GM21576 (cell line): ENCODE data around the gene U2AF2.

ENCODE experiments used
- ATAC-seq: cut with Tn5 transposase; IDR thresholded peaks from one replicate; pipeline ENCODE4 v1.9.1; 2021; ENCODE audit warnings: mild to moderate bottlenecking, moderate library complexity; ENCODE audit not compliant: unreplicated experiment

The U2AF2 gene

DNA sequence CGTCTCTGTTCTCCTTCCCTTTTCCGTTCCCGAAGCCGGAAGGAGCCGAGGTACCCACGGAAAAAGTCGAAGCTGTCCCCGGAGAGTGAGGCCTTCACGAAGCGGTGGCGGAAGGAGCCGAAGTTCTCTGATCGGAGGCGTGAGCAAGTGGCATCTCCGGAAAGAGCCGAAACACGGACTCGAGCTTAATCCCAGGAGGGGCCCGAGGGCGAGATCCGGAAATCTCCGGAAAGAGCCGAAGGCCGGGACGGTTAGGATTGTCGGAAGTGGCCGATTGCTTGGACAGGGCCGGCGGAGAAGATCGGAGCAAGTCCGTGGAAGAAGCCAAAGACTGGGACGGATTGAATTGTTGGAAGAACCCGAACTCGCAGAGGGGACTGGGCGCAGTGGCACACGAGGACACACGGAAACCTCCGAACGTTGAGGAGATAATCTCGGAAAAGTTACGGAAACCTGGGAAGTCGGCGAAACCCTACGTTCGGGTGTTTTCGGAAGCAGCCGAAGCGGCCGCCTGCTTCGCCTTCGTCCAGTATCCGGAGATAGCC is 440 bp upstream of the U2AF2 start:
- peak; percentile 49 for ATAC-seq

DNA sequence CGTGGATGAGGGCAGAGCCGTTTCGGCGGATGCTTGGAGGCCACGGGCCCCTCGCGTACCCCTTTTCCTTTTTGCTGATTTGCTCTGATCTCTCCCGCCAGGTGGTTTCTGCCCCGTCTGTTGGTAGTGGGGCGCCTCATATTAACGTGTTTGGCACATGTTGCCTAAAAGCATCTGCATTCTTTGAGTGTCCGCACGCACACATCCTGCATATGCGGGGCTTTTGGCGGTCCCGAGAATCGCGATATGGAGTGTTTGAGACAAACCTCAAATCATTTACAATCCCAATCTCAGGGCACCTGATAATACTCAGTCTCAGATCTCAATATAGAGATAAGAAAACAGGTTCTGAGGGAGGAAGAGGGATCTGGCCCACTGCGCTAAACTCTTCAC is 809 bp downstream of the U2AF2 start:
- no peak for ATAC-seq

DNA sequence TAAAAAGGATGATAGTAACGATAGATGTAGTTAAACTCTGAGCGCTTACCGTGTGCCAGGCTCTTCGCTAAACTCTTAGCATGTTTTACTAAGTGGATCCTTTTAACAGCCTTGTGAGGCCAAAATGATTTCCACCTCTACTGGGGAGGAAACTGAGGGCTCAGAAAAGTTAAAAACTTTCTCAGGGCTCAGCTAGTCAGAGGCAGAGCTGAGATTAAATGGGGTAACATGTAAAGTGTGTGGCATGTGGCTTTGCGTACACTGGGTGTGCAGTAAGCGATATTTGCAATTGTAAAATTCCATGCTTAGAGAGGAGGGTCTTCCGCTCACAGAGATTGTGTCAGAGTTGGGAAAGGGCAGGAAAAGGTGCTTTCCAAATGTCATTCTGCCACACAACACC is 1.7 kb downstream of the U2AF2 start:
- no peak for ATAC-seq

DNA sequence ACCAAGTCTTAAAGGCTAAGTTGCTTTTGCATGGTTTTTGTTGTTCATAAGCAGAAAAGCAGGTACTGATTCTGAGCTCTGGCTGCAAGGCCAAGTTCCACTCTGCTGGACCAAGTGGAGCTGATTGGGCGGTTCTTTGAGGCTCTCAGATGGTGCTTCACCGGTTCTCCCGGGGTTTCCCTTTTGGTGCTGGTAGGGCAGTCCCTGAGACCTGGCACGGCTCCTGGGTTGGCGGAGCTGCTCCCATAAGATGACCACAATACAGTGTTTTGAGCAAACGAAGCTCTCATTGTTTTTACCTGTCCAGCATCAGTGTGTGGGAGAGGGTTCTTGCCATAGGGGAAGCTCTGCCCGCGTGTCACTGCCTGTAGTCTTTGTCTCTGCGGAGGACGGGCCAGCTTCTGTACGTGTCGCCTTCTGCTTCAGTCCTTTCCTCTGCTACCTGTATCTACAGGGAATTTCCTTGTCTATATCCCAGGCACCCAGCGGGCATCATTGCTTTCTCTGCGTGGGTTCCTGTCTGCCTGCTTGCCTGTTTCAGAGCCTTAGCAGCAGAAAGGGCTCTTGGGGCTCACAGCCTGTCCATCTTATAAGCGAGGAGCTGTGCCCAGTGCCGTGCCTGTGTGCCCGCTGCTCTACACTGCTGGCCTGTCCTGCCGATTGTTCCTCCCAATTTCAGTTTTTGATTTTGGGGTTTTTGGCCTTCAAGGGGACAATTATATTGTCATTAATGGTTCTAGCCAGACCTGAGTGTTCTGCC is 2.3 kb downstream of the U2AF2 start:
- ATAC-seq: no peak

DNA sequence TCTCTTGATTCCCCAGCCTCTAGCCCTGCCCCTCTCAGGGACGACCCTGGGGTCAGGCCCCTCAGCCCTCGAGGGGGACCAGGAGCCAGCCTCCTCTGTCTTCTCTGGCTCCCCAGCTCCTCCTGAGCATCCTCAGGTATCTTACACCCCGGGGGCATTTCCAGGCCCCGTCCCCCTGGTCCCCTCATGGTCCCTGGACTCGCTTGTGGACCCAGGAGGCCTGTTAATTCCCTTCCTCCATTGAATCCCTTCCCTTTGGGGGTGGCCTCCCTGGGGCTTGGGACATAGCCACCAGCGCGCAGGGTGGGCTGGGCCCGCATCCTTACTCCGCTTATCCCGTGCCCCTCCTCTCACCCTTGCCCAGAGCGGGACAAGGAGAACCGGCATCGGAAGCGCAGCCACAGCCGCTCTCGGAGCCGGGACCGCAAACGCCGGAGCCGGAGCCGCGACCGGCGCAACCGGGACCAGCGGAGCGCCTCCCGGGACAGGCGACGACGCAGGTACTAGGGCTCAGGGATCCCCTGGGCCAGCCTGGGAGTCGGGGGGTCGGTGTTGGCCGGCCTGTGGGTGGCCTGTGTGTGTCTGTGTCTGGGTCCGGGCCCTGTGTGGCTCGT is 4.1 kb downstream of the U2AF2 start:
- ATAC-seq: no peak

DNA sequence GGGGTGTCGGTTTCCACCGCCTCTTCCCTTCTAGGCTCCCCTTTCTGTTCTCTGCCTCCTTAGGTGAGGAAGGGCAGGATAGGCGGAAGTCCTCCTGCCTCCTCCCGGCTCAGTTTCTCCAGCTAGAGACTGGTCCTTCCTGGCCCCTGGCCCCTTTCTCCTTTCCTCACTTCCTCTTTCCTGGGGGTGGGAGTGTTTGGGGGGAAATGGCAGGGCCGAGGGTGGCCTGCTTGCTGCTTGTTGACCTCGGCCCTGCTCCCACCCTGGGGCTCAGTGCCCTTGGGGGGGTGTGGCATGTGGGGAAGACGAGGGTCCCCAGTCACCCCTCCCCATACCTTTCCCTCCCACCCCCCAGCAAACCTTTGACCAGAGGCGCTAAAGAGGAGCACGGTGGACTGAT is 5.0 kb downstream of the U2AF2 start:
- no peak for ATAC-seq

DNA sequence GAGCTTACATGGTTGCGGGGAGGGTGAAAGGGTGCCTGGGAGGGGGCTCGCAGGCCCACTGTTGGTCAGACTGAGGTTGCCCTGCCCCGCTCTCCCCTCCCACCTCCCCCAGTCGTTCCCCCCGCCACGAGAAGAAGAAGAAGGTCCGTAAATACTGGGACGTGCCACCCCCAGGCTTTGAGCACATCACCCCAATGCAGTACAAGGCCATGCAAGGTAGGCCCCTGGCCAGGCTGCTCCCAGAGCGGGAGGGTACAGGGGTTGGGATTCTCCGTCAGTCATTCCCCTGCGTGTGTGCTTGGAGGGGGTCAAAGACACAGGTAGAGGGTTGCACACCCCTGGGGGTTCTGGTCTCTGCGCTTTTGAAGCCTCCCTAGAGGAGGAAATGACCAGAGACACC is 5.6 kb downstream of the U2AF2 start:
- ATAC-seq: no peak

DNA sequence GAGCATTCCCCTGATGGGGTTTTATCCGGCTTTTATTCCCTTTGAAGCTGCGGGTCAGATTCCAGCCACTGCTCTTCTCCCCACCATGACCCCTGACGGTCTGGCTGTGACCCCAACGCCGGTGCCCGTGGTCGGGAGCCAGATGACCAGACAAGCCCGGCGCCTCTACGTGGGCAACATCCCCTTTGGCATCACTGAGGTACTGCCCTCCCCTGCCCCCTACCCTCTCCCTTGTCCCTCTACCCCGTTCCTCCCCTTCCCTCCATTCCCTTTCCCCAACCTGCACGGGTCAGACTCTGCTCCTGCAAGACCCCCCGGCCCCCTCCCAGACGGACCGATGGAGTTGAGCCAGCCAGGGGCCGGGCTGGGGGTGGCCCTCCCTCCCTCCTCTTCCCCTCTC is 6.2 kb downstream of the U2AF2 start:
- ATAC-seq: no peak

DNA sequence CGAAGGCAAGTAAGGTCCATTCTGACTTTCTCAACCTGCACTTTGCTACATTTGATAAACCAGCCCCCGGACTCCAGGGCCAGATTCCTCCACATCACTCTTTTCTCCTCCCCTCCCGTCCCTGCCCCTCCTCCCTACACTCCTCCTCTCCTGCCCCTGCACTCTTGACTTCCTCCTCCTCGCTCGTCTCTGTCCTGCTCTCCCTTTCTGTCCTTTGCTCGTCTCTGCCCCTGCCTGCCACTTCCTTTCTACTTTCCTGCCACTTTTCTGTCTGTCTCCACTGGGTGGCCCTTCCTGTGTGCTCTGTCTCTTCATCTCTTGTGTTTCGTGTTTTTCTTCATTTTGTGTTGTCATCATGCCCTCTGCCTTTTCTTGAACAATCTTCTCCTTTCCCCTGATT is 7.0 kb downstream of the U2AF2 start:
- no peak for ATAC-seq

DNA sequence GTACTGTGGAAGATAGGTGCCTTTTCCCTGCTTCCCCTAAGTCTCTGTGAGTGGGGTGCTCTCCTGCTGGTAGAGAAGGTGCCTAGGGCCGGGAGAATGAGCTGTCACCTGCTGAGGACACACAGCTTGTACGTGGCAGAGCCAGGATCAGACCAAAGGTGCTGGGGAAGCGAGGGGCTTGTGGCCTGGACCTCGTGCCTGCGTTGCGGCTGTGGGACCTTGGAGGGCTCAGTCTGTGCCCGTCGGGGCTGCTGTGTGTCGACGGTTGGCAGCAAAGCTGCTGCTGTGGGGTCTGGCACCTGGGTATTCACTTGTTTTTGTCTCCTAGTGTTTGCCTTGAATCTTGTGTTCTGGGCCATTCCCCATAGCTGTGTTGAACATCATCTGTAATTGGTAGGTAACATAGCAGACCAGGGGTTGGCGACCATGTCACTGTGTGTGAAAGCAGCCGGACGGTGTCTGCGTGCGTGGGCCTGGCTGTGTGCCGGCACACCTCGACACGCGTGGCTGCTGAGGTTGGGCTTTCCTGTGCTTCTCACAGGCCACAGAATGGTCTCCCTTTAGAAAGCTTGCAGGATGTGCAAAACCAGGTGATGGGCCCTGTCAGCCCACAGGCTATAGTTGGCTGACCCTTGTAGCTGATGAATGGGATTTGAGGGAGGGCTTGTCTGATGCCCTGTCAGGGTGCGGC is 9.2 kb downstream of the U2AF2 start:
- ATAC-seq: no peak

DNA sequence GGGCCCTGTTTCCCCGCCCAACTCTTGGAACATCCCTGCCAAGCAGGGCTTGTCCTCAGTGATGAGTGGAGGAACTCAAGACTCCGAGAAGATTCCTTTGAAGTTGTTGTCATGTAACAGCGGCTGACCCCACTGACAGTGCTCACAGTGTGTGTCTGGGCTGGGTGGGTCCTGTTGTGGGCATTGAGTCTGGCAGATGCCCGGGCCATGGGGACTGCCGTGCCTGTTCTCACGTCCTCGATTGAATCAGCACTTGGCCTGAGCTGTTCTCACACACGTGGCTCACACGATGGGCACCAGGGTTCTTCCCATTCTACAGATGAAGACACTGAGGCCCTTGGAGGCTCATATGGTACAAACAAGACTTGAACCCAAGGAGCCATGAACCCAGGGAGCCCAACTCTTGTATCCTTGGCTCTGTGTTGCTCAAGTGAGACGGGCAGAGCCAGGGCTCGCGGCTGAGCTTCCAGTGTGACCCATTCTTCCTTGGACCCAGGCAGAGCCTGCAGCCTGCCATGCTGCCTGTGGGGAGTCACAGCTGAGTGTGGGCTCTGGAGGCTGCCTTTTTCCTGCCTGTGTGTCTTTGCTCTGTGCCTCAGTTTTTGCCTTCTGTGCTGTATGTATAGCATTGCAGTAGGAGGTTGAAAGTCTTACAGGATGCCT is 11.6 kb downstream of the U2AF2 start:
- ATAC-seq: no peak

DNA sequence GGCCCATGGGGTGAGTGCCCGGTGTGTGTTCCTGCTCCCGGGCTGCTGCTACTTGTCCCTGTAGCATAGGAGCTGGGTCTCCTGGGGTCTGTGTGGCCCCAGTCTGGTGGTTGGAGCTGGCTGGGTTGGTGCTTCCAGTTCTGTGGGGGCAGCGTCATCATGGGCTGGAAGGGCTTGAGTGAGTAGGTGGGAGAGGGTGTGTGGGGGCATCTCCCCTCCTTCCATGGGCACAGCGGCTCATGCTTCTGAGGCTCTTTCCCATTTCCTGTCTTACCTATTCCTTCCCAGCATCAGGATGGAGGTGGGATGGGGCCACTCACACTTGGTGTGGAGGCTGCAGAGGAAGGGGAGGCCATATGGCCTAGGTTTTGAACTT is 12.2 kb downstream of the U2AF2 start:
- no peak for ATAC-seq

DNA sequence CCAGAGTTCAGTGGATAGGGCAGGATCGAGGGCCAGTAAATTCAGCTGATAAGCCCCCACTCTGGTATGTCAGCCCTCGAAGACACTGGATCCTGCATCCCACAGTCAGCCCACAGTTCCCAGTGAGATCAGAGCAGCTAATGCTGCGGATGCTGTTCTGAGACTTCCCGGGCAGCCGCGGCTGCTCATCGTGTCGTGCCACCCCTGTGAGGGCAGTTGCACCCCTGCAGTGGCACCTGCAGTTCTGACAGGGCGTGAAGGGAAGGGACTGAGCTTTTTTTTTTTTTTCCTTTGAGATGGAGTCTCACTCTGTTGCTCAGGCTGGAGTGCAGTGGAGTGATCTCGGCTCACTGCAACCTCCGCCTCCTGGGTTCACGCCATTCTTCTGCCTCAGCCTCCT is 12.7 kb downstream of the U2AF2 start:
- no peak for ATAC-seq

DNA sequence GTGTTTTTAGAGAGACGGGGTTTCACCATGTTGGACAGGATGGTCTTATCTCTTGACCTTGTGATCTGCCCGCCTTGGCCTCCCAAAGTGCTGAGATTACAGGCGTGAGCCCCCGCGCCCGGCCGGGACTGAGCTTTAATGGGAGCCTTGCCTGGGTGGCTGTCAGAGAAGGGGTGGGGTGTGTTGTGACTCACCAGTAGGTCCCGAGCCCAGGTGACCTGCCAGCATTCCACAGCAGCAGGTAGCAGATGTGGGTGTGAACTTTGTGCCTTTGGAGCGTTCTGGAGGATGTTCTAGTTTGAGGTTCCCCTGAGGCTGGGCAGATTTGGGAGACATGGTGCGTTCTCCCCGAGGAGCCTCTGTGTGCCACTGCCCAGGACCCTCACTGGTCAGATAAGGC is 13.1 kb downstream of the U2AF2 start:
- ATAC-seq: no peak

DNA sequence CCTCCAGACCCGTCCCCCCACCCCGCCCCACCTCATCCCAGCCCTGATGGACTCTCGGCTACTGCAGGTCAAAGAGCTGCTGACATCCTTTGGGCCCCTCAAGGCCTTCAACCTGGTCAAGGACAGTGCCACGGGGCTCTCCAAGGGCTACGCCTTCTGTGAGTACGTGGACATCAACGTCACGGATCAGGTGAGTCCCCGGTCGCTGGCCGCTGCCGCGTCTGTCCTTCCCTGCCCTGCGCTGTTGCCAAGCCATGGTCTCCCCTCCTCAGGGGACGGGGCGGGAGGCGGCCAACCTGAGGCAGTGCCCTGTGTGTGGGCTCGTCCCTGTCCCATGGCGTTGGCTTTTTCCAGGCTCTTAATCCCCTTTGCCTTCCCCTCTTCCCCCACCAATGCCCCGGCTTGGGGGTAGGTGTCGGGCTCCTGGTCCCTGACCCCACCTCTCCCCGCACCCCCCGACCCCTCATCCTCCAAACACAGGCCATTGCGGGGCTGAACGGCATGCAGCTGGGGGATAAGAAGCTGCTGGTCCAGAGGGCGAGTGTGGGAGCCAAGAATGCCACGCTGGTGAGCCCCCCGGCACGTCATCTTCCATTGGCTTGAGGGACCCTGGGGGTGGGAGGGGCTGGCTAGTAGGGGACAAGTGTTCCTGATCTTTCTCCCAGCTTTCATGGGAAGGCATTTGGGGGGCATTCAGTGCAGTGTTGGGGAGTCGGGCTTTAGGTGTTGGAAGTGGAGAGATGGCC is 13.9 kb downstream of the U2AF2 start:
- no peak for ATAC-seq

DNA sequence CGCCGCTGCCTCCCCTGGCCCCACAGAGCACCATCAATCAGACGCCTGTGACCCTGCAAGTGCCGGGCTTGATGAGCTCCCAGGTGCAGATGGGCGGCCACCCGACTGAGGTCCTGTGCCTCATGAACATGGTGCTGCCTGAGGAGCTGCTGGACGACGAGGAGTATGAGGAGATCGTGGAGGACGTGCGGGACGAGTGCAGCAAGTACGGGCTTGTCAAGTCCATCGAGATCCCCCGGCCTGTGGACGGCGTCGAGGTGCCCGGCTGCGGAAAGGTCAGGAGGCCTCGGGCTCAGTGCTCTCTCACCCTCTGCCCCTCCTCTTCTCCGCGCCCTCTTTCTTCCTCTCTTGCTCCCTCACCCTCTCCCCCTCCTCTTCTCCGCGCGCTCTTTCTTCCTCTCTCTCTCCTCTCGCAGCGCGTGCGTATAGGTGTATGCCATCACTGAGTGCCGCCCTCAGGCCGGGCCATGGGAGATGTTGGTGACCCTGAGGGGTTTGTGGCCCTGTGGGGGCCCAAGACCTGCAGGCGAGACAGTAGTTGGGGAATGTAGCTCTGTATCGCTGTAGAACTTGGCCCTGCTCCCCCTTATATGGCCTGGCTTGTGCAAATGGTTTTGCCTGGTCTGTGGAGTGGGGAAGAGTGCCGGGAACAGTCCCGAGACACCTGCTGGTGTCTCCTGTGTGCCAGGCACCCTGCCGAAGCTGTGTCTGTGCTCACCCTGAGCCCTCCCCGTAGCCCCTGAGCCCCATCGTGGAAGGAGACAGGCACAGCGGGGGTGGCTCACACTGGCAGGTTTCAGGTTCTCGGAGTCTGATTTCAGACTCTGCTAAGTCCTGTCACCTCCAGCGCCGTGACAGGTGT is 14.8 kb downstream of the U2AF2 start:
- no peak for ATAC-seq

DNA sequence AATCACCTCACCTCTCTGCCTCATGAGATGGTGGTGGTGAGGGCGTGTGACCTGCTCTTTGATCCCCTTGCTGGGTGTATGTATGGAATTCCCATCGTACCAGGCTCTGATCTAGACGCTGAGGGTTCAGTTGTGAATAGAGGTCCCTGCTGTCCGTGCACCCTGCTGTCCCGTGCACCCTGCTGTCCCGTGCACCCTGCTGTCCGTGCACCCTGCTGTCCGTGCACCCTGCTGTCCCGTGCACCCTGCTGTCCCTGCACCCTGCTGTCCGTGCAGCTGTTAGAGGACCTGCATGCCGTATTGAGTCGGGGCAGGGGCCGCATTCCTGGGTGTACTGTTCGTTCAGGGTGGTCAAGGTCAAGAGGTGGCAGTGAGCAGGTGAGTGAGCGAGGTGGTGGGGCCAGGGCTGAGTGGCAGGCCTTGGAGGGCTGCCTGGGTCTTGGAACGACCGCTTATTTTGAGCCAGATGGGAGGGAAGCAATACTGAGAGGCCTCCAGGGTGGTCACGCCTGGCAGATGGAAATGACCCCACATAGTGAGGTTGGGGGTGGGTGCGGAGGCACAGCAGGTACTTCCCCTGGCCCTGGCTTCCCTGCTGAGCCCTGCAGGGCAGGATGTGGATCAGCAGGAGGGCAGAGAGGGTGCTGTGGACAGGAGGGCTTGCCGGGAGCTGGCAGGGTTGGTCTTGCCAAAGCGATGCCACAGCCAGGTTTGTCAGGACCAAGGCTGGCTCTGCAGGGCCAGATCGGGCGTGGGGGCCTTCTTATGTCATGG is 15.6 kb downstream of the U2AF2 start:
- no peak for ATAC-seq

DNA sequence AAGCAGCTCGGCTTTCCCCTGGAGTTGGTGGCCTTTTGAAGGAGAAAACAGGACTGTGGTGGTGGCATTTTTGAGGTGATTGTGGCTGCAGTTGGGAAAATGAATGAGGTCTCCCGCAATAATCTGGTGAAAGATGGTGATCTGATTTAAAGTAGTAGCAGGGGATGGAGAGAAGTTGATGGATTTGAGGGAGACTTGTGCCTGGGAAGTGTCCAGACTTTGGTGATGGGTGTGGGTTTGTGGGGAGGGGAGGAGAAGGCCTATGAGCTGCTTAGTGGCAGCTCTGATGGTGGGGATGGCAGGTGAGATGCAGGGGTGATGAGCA is 16.2 kb downstream of the U2AF2 start:
- no peak for ATAC-seq

DNA sequence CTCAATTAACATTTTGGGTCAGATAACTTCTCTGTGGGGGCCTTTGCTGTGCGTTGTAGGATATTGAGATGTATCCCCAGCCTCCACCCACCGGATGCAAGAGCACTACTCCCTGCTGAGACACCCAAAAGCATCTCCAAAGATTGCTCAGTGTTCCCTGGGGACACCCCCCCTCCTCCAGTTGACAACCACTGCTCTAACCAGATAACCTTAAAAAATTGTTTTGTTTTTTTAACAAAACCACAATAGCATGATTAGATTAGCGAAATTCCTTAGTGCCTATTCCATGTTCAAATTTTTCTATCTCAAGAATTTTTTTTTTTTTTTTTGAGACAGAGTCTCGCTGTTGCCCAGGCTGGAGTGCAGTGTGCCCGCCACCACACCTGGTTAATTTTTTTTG is 17.6 kb downstream of the U2AF2 start:
- ATAC-seq: no peak
